HG03575 (cell line): ENCODE measurements around the gene RFPL2.

Experiments
- ATAC-seq: cut with Tn5 transposase; IDR thresholded peaks from one replicate; pipeline ENCODE4 v1.9.1; 2021; ENCODE audit not compliant: unreplicated experiment, insufficient number of reproducible peaks, low FRiP score; ENCODE audit errors: extremely low read depth

RFPL2 gene

GRCh38 chr22:32204856-32205722, at the start of gene RFPL2:
RFPL2 (minus strand) TSS chr22:32205073; CDS start chr22:32202451, 2,622 bp downstream.
- no peak for ATAC-seq

- no peak for ATAC-seq
Observed at GRCh38 chr22:32249231-32249630, 44.4 kb upstream of the RFPL2 start.

GRCh38 chr22:32248276-32248675, 43.4 kb upstream of the RFPL2 start:
- ATAC-seq = no peak

GRCh38 chr22:32246166-32246565, 41.3 kb upstream of the RFPL2 start:
- ATAC-seq = no peak

GRCh38 chr22:32245042-32245441, 40.2 kb upstream of the RFPL2 start:
- ATAC-seq = no peak

DNA sequence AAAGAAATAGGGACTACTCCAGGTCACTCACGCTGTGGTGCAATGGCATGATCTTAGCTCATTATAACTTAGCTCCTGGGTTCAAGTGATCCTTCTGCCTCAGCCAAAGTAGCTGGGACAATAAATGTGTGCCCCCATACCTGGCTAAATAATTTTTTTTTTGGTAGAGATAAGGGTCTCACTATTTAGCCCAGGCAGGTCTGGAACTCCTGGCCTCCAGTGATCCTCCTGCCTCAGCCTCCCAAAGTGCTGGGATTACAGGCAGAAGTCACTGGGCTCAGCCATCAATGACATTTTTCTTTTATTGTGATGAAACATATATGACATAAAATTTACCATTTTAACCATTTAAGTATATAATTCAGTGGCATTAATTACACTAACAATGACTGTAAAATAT, 39.7 kb upstream of the RFPL2 start:
- ATAC-seq = no peak

DNA sequence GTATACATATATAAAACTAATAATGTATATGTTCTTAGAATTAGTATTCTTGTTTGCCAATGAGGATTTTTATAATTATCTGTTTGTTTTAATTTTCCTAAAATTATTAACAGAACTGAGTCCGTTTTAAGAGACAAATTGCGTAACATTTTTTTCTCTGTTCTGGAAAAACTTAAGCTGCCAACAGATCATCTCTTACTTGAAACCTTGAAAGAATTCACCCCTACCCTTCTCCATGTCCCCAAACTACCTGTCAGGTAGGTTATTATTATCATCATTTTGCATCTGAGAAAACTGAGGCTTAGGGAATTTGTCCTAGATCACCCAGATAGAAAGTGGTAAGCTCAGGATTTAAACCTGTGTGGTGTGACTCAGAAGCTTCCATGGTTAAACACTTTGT, 35.6 kb upstream of the RFPL2 start:
- no peak for ATAC-seq

GRCh38 chr22:32237906-32238305, 33.0 kb upstream of the RFPL2 start:
- no peak for ATAC-seq

DNA sequence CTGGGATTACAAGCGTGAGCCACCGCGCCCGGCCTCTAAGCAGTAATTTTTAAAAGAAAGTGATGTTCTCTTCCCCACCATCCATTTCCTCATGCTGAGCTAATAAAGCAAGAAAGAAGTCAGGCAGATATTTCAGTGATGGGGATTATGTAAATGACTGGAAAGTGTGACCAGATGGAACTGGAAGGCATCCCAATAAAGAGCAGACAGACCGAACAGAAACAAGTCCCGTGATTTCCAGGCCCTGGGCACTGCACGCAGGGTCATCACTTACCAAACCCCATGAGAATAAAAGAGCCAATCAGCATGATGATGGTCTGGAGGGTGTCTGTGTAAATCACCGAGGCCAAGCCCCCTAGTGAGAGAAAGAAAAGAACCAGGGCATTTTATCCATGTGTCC, 32.1 kb upstream of the RFPL2 start:
- no peak for ATAC-seq

- ATAC-seq = no peak
Observed at GRCh38 chr22:32233091-32233490, 28.2 kb upstream of the RFPL2 start.

GRCh38 chr22:32232191-32232830, 27.4 kb upstream of the RFPL2 start:
- ATAC-seq = no peak

- no peak for ATAC-seq
Observed at GRCh38 chr22:32226326-32227104, 21.6 kb upstream of the RFPL2 start.

GRCh38 chr22:32222991-32223390, 18.1 kb upstream of the RFPL2 start:
- ATAC-seq = no peak

DNA sequence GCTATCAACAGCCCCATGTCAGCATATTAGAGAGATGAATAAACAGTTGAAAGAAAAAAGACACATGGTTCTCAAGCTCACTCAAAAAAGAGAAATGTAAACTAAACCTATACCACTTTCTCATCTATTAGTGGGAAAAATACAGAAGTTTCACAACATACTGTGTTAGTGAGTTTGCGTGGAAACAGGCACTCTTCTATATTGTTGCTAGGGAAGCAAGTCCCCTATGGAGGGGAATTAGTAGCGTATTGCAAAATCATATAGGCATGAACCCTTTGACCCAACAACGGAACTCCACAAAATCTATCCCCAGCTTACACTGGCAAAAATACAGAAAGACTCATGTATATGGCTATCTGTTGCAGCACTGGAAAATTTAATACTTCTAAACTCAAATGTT, 14.2 kb upstream of the RFPL2 start:
- no peak for ATAC-seq

- ATAC-seq = no peak
Observed at GRCh38 chr22:32218470-32218869, 13.6 kb upstream of the RFPL2 start.

DNA sequence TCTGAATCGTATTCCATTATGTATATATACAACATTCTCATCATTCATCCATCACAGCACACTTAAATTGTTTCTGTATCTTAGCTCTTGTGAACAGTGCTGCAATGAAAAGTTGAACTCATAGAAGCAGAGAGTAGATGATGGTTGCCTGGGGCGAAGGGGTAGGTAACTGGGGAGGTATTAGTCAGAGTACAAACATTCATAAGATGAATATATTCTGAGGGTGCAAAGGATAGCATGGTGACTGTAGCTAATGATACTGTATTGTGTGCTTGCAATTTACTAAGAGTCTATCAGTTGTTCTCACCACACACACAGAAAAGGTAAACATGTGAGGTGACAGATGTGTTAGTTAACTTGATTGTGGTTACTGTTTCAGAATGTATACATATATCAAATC, 12.6 kb upstream of the RFPL2 start:
- ATAC-seq = no peak

DNA sequence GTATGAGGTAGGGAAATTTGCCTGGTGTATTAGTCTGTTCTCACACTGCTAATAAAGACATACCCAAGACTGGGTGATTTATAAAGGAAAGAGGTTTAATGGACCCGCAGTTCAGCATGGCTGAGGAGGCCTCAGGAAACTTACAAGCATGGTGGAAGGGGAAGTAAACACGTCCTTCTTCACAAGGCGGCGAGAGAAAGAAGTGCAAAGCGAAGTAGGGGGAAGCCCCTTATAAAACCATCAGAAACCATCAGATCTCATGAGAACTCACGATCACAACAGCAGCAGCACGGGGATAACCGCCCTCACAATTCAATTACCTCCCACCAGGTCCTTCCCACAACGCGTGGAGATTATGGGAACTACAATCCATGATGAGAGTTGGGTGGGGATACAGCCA, 12.0 kb upstream of the RFPL2 start:
- ATAC-seq = no peak

DNA sequence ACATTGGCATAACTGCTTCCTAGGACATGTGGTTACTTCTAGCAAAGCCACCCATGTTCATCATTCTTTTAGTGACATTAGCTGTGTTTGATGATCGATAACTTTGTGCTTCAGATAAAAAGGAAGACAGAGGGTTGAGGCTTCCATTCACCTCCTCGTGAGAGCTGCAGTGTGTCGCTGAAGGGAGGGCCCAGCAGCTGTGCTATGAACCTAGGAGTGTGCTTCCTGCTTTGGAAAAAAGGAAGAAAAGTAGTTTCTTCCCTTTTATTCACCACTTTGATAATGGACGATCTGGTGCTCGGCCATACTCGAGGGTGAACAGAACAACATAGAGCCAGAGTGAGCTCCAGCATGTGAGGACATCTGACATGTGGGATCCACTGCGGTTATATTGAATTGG, 6.1 kb upstream of the RFPL2 start:
- ATAC-seq = no peak

DNA sequence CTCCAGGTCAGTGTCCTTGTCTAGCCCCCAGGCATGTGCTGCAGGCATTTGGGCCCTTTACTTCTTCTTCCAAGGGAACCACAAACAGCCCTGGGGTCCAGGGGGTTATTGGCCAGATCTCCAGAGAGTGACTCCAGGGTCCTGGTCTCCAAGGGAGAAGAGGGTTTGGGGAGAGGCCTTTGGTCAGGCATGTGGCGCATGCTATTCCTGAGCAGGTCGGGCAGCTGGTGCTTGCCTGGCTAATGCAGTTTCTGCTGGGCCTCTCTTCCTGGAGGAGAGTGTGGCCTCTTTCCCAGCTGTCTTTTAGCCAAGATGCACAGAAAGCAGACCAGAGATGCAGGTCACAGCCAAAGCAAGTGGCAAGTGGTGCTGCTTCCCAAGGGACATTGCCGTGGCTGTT, 3.8 kb upstream of the RFPL2 start:
- ATAC-seq = no peak

- ATAC-seq = no peak
Observed at GRCh38 chr22:32207971-32208480, 3.2 kb upstream of the RFPL2 start.
